Superior temporal gyrus (tissue), 1 donor: ENCODE results near the gene PRKAB2.
A peak's percentile ranks its signal among the peaks of the same experiment; 100 is the strongest.
"Not testable (repeated sequence)": the region's sequence is repeated elsewhere in the genome, so short reads cannot be mapped to it uniquely, and the experiment has no call there.

Source experiments
- DNase-seq: peaks from one replicate; pipeline ENCODE4 v3.0.0-alpha.2; 2016; ENCODE audit errors: extremely low spot score

The PRKAB2 gene, protein sequence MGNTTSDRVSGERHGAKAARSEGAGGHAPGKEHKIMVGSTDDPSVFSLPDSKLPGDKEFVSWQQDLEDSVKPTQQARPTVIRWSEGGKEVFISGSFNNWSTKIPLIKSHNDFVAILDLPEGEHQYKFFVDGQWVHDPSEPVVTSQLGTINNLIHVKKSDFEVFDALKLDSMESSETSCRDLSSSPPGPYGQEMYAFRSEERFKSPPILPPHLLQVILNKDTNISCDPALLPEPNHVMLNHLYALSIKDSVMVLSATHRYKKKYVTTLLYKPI

DNA sequence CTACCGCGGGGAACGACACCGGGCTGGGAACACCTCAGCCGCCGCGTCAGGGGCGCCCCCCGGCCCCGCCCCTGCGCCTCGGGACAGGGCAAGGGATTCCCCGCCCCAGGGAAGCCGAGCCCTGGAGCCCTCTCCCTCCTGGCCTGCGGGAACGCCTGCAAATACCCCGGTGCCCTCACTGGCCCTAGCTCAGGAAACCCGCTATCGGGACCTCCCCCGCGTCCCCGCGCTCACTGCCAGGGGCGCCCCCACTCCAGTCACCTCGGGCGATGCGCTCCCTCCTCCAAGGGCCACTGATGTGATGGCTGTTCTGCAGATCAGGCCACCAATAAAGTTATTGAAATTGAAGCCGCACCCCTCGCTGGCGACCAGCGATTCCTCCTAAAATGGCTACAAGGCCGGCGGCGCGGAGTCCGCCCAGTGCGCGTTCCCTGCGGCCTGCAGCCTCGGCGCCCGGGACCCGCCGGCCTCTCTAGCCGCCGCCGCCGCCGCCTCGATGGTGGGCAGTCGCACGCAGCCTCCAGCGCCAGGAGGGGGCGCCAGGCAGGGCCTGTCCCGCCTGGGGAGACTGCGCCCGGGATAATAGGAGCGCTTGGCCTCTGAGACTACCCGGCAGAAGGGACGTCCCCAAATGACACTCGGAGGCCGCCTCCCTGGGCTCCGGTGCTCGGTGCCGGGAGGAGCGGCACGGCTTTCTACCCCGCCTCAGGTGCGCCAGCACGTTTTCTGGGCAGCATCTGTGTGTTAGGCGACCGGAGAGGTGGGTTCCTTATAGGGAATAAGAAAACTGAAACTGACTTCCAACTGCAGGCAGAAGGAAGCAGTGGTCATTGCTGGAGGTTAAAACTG lies at the start of gene PRKAB2:
TSS of gene PRKAB2 (minus strand) at position 303 of the 849 bp plus-strand sequence. CDS start 326 bp downstream, outside the sequence.
- peak; percentile 94 for DNase-seq

DNA sequence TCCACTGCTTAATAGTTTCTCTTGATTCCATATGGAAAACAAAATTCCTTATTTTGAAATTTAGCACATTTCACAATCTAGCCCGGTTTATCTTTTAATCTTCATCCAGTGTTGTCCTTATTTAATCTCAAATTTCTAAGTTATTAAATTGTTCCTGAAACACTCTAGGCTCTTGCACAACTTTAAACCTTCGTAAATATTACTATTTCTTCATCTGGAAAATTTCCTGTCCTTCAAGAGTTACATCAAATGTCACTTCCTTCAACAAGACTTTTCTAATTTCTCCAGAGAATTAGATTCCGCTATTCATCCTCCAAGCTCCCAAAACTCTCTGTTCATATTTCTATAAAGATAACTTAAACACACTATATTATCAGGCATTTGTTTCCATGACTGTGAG lies 46.3 kb upstream of the PRKAB2 start:
- no peak for DNase-seq

DNA sequence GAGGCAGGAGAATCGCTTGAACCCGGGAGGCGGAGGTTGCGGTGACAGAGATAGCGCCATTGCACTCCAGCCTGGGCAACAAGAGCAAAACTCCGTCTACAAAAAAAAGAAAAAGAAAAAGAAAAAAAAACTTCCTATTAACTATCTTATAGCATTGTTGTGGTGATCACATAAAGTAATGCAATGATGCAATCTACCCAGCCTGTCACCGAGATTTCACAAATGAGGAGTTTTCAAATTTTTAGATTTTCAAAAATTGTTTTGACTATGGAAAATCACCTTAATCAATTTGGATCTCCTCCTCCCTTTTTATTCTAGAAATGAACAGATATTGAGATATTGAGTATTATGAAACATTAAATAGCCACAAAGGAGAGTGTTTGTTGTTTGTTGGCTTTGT lies 44.9 kb upstream of the PRKAB2 start:
- DNase-seq, result no peak

DNA sequence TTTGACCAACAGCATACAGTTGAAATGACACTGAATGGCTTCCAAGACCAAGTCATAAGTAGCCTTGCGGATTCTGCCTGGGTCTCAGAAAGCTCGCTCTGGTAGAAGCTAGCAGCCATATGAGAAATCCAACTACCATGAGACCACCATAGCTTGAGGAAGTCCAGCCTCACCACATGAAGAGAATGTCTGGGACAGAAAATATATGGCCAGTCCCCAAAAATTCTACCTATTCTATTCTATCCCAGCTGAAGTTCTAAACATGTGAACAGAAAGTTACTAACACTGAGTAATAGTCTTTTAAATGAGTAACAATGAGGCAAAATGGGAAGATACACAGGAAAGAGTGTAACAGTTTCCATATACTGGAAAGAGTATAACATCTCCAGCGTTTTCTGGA lies 43.9 kb upstream of the PRKAB2 start:
- no peak for DNase-seq

DNA sequence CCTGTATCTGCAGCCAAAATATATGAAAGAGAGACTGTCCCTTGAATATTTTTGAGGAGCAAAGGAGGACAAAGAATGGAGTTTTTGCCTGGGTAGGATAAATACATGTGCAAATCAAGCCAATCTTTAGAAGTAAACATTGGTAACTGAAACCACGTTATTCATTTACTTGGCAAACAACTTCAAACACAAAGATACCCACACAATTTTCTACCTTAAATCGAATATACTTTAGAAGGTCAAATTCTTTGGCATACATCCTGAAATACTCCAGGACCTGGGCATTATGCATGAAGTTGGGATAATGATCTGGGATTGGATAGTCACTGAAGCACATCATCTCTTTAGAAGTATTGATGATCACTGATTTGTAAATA lies 43.3 kb upstream of the PRKAB2 start:
- no peak for DNase-seq

DNA sequence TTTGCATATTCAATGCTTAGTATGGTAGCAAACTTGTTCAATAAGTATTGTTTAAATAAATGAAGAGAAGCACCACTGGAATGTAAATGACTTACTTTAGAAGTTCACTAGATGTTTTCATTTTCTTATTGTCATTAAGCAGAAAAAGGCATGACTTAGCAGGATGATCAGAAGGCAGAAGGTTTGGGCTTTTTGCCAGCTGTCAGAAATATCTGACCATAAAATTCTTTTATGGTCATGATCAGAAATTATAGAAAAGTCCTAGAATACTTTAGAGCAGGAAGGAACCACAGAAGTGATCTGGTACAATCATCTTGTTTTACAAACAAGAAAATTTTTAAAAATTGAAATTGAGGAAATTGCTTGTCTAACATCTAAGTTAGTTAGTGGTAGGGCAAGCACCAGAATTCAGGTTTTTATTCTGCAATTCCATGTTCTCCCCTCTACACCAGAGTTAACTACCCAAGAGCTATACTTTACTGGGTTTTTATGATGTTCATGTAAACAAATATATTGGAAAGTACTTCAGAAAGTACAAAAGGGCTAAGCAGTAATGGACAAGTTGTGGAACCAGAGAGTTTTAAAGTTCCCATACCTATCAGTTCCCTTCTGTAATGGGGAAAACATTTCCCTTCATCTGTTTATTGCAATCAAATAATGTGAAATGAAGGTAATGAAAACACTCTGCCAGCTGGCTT lies 42.7 kb upstream of the PRKAB2 start:
- DNase-seq, result no peak

DNA sequence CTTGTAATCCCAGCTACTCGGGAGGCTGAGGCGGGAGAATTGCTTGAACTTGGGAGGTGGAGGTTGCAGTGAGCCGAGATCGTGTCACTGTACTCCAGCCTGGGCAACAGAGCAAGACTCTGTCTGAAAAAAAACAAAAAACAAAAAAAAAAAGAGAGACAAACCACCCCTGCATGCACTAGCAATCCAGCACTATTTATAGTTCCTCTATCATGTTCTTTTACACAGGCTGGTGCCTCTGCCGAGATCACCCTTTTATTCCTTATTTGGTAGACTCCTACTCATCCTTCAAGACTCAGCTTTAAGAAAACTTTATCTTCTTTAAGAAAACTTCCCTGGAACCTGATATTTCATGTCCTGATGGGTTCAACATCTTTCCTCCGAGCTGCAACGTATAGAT lies 42.1 kb upstream of the PRKAB2 start:
- DNase-seq, result no peak

DNA sequence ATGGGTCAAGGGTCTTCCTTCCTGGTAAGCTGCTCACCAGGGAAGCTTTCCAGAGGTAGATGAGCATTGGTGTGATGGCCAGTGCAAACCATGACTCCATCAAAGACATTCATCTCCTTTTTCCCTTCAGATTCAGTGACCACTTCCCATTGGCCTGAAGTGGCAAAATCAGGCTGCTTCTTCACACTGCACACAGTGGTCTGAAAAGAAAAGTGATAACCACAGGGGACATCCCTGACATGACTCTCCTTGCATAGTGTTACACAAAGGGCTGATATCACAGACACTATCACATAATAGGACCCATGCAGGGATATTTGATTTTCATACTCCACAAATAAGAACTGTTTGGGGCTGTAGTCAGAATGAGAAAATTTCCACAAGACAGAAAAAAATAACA lies 41.0 kb upstream of the PRKAB2 start:
- no peak for DNase-seq

DNA sequence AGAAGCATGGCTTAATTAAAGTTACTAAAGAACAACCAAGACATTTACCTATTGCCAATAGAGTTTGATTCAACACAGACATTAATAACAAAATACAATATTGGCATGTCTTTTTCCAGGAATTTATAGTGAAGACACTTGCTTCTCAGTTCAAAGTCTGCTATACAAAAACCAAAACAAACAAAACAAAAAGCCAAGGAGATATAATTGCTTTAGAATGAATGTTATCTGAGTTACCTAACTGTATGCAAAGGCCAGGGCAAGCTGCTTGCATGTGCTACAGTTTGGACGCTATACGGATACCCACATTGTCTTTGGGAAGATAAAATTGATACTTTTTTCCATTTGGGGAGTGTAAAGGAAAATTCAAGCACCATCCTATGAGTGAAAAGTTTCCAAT lies 39.3 kb upstream of the PRKAB2 start:
- no peak for DNase-seq

DNA sequence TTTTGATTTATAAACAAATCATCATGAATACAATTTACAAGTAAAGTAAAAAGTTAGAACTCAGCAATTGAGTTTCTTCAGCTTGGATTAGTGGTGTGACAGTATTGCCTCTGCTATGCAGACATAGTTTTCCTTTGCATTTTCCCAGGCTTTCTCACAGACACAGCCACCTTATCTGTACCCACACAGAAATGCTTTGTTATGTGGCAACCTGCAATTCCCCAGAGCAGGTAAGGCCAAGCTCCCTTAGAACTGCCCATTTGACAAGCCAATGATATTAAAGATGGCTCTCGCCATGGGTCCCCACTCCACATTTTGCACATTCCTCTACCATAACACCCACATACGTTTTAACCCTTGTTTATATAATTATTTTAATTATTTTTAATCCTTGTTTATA lies 38.7 kb upstream of the PRKAB2 start:
- no peak for DNase-seq

DNA sequence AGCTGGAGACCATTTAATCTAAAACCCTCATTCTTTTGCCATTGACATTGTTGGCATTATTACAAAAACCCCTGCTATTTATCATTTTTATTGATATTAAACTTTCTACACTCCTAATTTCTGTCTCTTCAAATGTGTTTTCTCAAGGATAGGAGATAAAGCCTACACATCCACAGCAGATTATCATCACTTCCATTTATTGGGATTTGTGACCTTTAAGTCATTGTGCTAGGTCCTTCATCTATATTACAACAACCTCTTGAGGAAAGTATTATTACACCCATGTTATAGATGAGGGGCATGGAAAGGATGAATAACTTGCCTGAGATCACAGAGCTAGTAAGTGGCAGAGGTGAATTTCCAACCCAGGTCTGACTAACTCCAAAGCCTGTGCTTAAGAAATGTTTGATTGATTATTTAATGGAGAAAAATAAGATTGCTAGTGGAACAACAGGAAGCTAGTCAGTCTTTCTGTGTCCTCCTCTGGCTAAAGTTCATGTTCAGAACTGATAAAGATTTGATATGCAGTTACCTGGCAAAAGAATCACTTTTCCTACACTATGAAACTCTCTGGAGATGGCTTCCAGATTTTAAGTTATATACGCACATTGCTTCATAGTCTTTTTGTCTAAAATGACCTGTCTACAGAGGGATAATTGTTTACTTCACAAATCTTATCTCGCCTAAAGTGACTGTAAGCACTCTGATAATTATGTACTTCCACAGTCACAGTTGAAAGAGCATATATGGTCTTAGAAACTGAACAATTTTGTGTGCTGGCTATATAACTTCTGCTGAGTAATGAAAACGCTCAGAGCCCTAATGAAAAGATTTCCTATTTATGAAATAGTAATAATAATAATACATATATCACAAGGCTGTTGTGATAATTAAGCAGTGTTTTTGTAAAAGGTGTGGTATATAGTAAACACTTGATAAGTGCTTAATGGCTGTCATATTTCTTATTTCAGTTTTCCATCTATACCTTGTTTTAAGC lies 37.9 kb upstream of the PRKAB2 start:
- DNase-seq, result no peak

DNA sequence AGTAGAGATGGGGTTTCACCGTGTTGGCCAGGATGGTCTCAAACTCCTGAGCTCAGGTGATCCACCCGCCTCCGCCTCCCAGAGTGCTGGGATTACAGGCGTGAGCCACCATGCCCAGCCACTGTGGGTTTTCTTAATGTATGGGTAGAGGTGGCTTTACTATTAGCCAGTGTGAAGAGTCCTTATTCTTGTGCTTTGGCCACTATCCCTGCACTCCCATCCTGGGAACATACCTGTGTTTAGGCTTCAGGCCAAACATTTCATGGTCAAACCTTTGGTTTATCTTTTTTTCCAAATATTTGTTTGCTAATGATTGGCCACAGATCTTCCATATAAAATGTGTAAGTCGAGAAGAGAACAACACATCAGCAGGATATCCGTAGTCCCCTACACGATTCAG lies 36.3 kb upstream of the PRKAB2 start:
- DNase-seq, result no peak

DNA sequence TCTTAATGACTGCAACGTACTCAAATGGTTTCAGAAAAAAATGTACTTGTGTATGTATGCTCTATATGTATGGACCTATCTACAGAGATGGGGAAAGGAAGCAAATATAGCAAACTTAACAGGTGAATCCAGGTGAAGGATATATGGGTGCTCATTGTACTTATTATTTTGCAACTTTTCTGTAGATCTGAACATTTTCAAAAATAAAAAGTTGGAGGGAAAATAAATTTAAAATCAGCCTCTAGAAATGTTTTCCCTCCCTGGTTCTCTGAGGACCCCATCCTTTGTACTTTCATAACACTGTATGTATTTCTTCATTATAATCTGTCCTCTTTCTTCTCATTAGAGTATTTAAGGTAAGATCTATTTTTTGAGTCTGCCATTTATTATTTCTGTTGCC lies 34.9 kb upstream of the PRKAB2 start:
- DNase-seq, result no peak

DNA sequence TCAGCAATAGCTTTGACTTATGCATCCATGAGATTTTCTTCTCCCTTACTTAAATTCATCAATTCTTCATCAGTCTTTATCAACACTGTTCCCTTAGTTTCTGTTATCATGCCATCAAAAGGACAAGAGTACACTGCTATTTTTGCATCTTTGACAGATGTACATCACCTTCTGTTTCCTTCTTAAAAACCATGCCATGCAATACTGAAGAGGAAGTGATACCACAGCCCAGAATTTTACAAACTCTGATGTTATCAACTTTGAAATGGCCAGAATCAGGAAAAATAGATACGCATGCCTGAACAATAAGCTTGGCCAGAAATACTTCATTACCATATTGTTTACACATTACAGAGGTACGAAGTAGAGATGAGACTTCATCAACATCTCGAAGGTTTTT lies 31.8 kb upstream of the PRKAB2 start:
- DNase-seq, result no peak

DNA sequence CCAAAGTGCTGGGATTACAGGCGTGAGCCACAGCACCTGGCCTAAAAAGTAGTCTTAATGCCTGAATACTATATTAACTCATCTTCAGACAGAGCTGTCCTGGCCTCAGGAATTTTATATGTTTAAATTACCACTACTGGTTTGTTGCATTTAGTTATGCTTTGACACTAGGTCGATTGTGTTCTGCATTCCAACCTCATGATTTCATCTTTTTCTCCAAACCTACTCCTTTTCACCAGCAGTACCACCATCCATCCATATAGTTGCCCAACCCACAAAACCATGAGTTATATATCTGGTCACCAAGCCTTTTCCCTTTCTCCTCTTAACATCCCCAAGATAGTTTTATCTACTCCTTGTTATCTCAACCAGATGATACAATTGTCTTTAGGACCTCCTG lies 30.3 kb upstream of the PRKAB2 start:
- DNase-seq, result no peak

DNA sequence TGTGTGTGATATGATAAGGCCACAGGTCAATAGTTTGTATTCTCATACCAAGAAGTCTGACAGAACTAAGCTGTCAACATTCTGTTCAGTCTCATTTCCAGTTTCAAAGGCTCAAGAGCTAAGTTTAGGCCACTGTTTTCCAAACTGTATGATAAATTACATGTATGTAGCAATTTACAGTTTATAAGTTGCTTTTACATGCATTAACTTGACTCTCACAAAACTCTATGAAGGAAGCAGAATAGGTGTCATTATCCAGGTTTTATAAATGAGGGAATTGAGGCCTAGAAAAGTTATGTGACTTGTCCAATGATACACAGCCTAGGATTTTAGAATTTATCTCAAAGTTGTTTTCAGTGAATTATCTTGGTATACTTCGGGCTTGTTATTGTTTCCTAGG lies 29.5 kb upstream of the PRKAB2 start:
- no peak for DNase-seq

DNA sequence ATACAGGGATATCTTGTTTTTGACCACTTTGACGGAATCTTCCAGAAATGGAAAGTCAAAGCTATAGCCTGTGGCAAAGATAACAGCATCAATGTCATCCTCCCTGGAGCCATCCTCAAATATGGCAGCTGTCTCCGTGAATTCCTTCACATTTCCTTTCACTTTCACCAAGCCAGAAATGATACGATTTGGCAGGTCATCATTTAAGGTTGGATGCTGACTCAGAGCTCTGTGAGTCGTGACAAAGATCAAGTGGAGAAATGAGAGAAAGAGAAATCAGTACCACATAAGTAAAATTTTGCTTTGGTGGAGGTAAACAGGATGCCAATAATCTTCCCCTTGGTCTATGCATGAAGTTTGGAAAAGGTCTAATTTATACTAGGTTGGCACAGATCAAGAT lies 29.0 kb upstream of the PRKAB2 start:
- no peak for DNase-seq

DNA sequence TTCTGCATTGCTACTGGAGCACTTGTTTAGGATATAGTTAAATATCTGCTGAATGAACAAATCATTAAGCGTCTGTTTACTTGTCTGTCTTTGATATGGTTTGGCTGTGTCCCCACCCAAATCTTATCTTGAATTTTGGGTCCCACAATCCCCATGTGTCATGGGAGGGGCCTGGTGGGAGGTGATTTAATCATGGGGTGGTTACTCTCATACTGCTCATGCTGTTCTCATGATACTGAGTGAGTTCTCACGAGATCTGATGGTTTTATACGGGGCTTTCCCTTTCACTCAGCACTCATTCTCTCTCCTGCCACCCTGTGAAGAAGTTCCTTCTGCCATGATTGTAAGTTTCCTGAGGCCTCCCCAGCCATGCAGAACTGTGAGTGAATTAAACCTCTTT lies 25.1 kb upstream of the PRKAB2 start:
- DNase-seq, result not testable (repeated sequence)

DNA sequence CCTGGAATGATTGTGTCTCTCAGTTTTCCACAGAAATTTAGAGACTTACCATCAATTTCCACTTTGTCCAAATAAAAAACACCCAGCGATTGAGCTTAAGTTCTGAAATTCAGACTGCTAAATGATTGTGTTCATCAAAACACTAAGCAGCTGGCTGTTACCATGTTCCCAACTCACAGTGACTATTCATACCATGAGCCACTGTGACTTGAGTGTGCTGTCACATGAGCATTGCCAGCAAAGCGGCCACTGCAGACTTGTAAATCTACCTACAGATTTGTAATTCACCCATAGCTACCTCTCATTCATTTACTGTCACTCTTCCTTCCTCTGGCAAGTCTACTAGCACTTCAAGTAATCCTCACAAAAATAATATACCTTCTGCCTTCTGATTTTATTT lies 17.2 kb upstream of the PRKAB2 start:
- DNase-seq, result peak; percentile 51

DNA sequence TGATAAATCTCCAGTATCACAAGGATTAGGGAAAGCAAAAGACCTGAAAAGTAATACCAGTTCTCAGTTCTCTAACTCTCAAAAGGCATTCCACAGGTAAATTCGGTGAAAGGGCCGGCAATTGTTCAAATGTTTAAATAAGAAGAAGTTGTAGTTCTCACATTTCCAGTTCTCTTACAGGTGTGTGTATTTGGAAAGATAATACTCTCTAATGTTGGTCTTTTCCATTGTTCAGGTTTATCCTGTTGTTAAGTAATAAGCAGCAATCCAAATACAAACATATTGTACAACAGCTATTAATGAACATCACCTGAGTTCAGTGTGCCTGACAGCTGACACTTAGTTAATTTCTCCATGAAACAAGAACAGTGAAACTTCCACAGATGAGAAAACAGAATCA lies 13.2 kb upstream of the PRKAB2 start:
- no peak for DNase-seq

DNA sequence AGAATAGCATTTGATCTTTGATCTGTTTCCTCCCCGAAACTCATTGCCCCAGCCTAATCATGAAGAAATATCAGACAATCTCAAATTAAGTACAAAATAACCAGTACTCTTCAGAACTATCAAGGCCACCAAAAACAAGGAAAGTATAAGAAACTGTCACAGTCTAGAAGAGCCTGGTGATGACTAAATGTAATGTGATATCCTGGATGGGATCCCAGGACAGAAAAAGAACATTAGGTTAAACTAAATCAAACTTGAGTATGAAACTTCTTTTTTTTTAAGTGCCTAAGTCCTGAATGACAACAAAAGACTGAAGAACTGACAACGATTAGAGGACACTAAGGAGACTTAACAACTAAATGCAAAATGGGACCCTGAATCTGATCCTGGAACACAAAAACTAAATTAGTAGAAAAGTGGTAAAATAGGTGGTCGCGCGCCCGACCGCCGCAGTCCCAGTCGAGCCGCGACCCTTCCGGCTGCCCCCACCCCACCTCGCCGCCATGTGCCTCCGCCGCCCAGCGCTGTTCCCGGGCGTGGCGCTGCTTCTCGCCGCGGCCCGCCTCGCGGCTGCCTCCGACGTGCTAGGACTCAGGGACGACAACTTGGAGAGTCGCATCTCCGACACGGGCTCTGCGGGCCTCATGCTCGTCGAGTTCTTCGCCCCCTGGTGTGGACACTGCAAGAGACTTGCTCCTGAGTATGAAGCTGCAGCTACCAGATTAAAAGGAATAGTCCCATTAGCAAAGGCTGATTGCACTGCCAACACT lies 5.5 kb upstream of the PRKAB2 start:
- no peak for DNase-seq
